GM23338 (cell line): ENCODE results near the gene DIP2B. TPM values are rescaled to one million over a fixed set of nuclear protein-coding genes. Genes with fewer than 3 reads are reported as not detected.

Experiments
- ATAC-seq: fragments of 200-7000 bp; cut with Tn5 transposase; 3 replicates; pipeline ENCODE4 v1.9.1; 2020
- DNase-seq: peaks from one replicate; pipeline ENCODE4 v3.0.0-alpha.2; 2015; ENCODE audit warnings: low spot score
- H2AFZ ChIP-seq: fragments of 200-600 bp; sonication (generic); 2 replicates; pipeline ENCODE4 v1.8.0; 2016; ENCODE audit warnings: antibody characterized with exemption, mild to moderate bottlenecking, moderate library complexity
- H3F3A ChIP-seq: fragments of 200-600 bp; sonication (generic); replicated peaks from 2 replicates; pipeline ENCODE4 v1.8.0; 2017; ENCODE audit warnings: antibody characterized with exemption, mixed run types, low read depth
- H3K27ac ChIP-seq: fragments of 200-600 bp; sonication (generic); 2 replicates; pipeline ENCODE4 v1.6.1; 2016; ENCODE audit warnings: low read depth
- H3K27me3 ChIP-seq: fragments of 200-600 bp; sonication (generic); 2 replicates; pipeline ENCODE4 v1.8.0; 2016; ENCODE audit warnings: mild to moderate bottlenecking, mixed run types, moderate library complexity; ENCODE audit not compliant: insufficient read depth
- H3K36me3 ChIP-seq: fragments of 200-600 bp; sonication (generic); 2 replicates; pipeline ENCODE4 v1.8.0; 2016; ENCODE audit warnings: mild to moderate bottlenecking; ENCODE audit not compliant: insufficient read depth
- H3K4me1 ChIP-seq: fragments of 200-600 bp; sonication (generic); 2 replicates; pipeline ENCODE4 v1.8.0; 2016; ENCODE audit warnings: mild to moderate bottlenecking, moderate library complexity; ENCODE audit not compliant: insufficient read depth
- H3K4me2 ChIP-seq: fragments of 200-600 bp; sonication (generic); 2 replicates; pipeline ENCODE4 v1.7.1; 2017; ENCODE audit warnings: mixed run types
- H3K4me3 ChIP-seq: fragments of 200-600 bp; sonication (generic); 2 replicates; pipeline ENCODE4 v1.6.1; 2016; ENCODE audit warnings: mixed run types
- H3K79me2 ChIP-seq: fragments of 200-600 bp; sonication (generic); replicated peaks from 2 replicates; pipeline ENCODE4 v1.8.0; 2017; ENCODE audit warnings: mild to moderate bottlenecking; ENCODE audit not compliant: insufficient read depth
- H3K9me2 ChIP-seq: fragments of 200-600 bp; sonication (generic); 2 replicates; pipeline ENCODE4 v1.8.0; 2017; ENCODE audit not compliant: insufficient read depth
- H4K20me1 ChIP-seq: fragments of 200-600 bp; sonication (generic); replicated peaks from 2 replicates; pipeline ENCODE4 v1.8.0; 2017; ENCODE audit warnings: mild to moderate bottlenecking; ENCODE audit not compliant: insufficient read depth
- H3K27ac Mint-ChIP-seq: 2 replicates; pipeline ENCODE4 v1.8.0; 2020; ENCODE audit warnings: inconsistent platforms, mild to moderate bottlenecking, moderate library complexity, mixed read lengths
- H3K27me3 Mint-ChIP-seq: 3 replicates; pipeline ENCODE4 v1.8.0; 2022; ENCODE audit warnings: low read depth, mild to moderate bottlenecking, moderate library complexity, mixed read lengths, inconsistent platforms; ENCODE audit not compliant: insufficient read depth, poor library complexity
- H3K36me3 Mint-ChIP-seq: 3 replicates; pipeline ENCODE4 v1.8.0; 2021; ENCODE audit warnings: low read depth, mild to moderate bottlenecking, inconsistent platforms, moderate library complexity, mixed read lengths
- H3K4me1 Mint-ChIP-seq: 3 replicates; pipeline ENCODE4 v1.8.0; 2020; ENCODE audit warnings: mild to moderate bottlenecking, inconsistent platforms, mixed read lengths
- H3K4me3 Mint-ChIP-seq: 3 replicates; pipeline ENCODE4 v1.8.0; 2021; ENCODE audit warnings: moderate library complexity, mild to moderate bottlenecking, inconsistent platforms, mixed read lengths
- H3K9me3 Mint-ChIP-seq: 3 replicates; pipeline ENCODE4 v1.8.0; 2020; ENCODE audit warnings: moderate library complexity, mild to moderate bottlenecking, inconsistent platforms, mixed read lengths
- CREB1 ChIP-seq: fragments of 250-450 bp; sonication (Bioruptor Pico); IDR thresholded peaks from 2 replicates; pipeline ENCODE4 v1.5.0; 2020; ENCODE audit warnings: low read depth, mild to moderate bottlenecking, moderate library complexity
- ETS1 ChIP-seq: IDR thresholded peaks from 2 replicates; pipeline ENCODE4 v1.6.1; 2016; ENCODE audit warnings: antibody characterized with exemption
- EZH2 ChIP-seq: fragments of 200-600 bp; sonication (generic); IDR thresholded peaks from one replicate; pipeline ENCODE4 v1.8.0; 2017; ENCODE audit warnings: antibody characterized with exemption, mild to moderate bottlenecking, low read depth; ENCODE audit not compliant: unreplicated experiment
- EZH2phosphoT487 ChIP-seq: fragments of 200-600 bp; sonication (generic); IDR thresholded peaks from one replicate; pipeline ENCODE4 v1.8.1; 2018; ENCODE audit warnings: antibody characterized with exemption; ENCODE audit not compliant: unreplicated experiment
- NANOG ChIP-seq: IDR thresholded peaks from 2 replicates; pipeline ENCODE4 v1.6.1; 2016; ENCODE audit warnings: antibody characterized with exemption, borderline replicate concordance
- POLR2AphosphoS5 ChIP-seq: IDR thresholded peaks from 2 replicates; pipeline ENCODE4 v1.6.1; 2016; ENCODE audit warnings: antibody characterized with exemption, low read depth
- ZNF114 ChIP-seq: fragments of 250-450 bp; sonication (Bioruptor Pico); IDR thresholded peaks from 2 replicates; pipeline ENCODE4 v1.5.0; 2020; ENCODE audit warnings: mild to moderate bottlenecking, moderate library complexity
- ZNF331 ChIP-seq: fragments of 250-450 bp; sonication (Bioruptor Pico); IDR thresholded peaks from 2 replicates; pipeline ENCODE4 v1.5.0; 2020; ENCODE audit warnings: low read depth, mild to moderate bottlenecking, moderate library complexity
- polyA plus RNA-seq: library from polyadenylated mRNA; unstranded; fragments of >200 nt; fragmentation: Nextera tagmentation; extraction: Ambion mirVana; gene quantifications from 2 replicates; pipeline ENCODE4 v1.2.1, GENCODE V29; 2016
- total RNA-seq: library from RNA; depleted of rRNA; stranded (reverse); fragments of >200 nt; shearing (Covaris generic); gene quantifications from 2 replicates; pipeline ENCODE4 v1.2.3, GENCODE V29; 2014
- TF ChIP-seq, protein P1 (sequence below): fragments of 250-450 bp; sonication (Bioruptor Pico); IDR thresholded peaks from 2 replicates; pipeline ENCODE4 v1.5.0; 2020; ENCODE audit warnings: mild to moderate bottlenecking, moderate library complexity

DIP2B gene
- total and polyA plus RNA-seq, 2 experiments from 2014 or later: 8.0 to 36.4 TPM

GRCh38 chr12:50771409-50771808, 266.6 kb downstream of the DIP2B start:
- Mint-ChIP-seq H3K27ac (no peak overlapping the region), H3K36me3 (peaks cover 46% of the 10 kb centered on the region), H3K9me3 (no peaks in the 10 kb centered on the region), H3K4me1 (peaks cover 4% of the 10 kb centered on the region; the same call in 1 of the 3 replicates), H3K4me3 (no peak overlapping the region), H3K27me3 (no peaks in the 10 kb centered on the region)
- DNase-seq: no peak
- Histone ChIP-seq H3K4me3 (no peak overlapping the region), H3K9me2 (no peaks in the 10 kb centered on the region), H3F3A (no peaks in the 10 kb centered on the region), H3K79me2 (peaks cover 100% of the 10 kb centered on the region), H3K36me3 (no peaks in the 10 kb centered on the region), H4K20me1 (0 out of 2 replicates have a peak, but pooled peaks cover 14% of the 10 kb centered on the region), H3K27ac (no peak overlapping the region), H2AFZ (no peak overlapping the region), H3K27me3 (no peaks in the 10 kb centered on the region), H3K4me1 (no peaks in the 10 kb centered on the region), H3K4me2 (no peak overlapping the region)
- ATAC-seq: no peak
- TF ChIP-seq ETS1 (no peak), EZH2phosphoT487 (no peak)
- TF ChIP-seq, protein P1, sequence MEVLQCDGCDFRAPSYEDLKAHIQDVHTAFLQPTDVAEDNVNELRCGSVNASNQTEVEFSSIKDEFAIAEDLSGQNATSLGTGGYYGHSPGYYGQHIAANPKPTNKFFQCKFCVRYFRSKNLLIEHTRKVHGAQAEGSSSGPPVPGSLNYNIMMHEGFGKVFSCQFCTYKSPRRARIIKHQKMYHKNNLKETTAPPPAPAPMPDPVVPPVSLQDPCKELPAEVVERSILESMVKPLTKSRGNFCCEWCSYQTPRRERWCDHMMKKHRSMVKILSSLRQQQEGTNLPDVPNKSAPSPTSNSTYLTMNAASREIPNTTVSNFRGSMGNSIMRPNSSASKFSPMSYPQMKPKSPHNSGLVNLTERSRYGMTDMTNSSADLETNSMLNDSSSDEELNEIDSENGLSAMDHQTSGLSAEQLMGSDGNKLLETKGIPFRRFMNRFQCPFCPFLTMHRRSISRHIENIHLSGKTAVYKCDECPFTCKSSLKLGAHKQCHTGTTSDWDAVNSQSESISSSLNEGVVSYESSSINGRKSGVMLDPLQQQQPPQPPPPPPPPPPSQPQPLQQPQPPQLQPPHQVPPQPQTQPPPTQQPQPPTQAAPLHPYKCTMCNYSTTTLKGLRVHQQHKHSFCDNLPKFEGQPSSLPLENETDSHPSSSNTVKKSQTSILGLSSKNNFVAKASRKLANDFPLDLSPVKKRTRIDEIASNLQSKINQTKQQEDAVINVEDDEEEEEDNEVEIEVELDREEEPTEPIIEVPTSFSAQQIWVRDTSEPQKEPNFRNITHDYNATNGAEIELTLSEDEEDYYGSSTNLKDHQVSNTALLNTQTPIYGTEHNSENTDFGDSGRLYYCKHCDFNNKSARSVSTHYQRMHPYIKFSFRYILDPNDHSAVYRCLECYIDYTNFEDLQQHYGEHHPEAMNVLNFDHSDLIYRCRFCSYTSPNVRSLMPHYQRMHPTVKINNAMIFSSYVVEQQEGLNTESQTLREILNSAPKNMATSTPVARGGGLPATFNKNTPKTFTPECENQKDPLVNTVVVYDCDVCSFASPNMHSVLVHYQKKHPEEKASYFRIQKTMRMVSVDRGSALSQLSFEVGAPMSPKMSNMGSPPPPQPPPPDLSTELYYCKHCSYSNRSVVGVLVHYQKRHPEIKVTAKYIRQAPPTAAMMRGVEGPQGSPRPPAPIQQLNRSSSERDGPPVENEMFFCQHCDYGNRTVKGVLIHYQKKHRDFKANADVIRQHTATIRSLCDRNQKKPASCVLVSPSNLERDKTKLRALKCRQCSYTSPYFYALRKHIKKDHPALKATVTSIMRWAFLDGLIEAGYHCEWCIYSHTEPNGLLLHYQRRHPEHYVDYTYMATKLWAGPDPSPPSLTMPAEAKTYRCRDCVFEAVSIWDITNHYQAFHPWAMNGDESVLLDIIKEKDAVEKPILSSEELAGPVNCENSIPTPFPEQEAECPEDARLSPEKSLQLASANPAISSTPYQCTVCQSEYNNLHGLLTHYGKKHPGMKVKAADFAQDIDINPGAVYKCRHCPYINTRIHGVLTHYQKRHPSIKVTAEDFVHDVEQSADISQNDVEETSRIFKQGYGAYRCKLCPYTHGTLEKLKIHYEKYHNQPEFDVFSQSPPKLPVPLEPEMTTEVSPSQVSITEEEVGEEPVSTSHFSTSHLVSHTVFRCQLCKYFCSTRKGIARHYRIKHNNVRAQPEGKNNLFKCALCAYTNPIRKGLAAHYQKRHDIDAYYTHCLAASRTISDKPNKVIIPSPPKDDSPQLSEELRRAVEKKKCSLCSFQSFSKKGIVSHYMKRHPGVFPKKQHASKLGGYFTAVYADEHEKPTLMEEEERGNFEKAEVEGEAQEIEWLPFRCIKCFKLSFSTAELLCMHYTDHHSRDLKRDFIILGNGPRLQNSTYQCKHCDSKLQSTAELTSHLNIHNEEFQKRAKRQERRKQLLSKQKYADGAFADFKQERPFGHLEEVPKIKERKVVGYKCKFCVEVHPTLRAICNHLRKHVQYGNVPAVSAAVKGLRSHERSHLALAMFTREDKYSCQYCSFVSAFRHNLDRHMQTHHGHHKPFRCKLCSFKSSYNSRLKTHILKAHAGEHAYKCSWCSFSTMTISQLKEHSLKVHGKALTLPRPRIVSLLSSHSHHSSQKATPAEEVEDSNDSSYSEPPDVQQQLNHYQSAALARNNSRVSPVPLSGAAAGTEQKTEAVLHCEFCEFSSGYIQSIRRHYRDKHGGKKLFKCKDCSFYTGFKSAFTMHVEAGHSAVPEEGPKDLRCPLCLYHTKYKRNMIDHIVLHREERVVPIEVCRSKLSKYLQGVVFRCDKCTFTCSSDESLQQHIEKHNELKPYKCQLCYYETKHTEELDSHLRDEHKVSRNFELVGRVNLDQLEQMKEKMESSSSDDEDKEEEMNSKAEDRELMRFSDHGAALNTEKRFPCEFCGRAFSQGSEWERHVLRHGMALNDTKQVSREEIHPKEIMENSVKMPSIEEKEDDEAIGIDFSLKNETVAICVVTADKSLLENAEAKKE (CRISPR knock-in tag): no peak

DNA sequence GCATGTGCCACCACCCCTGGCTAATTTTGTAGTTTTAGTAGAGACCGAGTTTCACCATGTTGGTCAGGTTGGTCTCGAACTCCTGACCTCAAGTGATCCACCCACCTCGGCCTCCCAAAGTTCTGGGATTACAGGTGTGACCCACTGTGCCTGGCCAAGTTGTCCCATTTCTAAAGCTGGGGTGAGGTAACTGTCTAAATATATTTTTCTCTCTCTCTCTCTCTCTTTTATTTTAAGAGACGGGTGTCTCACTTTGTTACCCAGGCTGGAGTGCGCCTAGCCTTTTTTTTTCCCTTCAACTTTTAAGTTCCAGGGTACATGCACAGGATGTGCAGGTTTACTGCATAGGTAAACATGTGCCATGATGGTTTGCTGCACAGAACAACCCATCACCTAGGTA, 267.7 kb downstream of the DIP2B start:
- Histone ChIP-seq H3F3A (no peaks in the 10 kb centered on the region), H3K4me3 (no peak overlapping the region), H3K79me2 (peaks cover 100% of the 10 kb centered on the region), H3K36me3 (no peaks in the 10 kb centered on the region), H3K4me1 (no peaks in the 10 kb centered on the region), H3K9me2 (no peaks in the 10 kb centered on the region), H3K4me2 (no peak overlapping the region), H2AFZ (no peak overlapping the region), H3K27ac (no peak overlapping the region), H3K27me3 (no peaks in the 10 kb centered on the region), H4K20me1 (peaks cover 19% of the 10 kb centered on the region; the same call in 1 of the 2 replicates)
- no peaks in the 10 kb centered on the region for H3K27me3 Mint-ChIP-seq
- DNase-seq (no peak), ATAC-seq (no peak)
- H3K4me1 Mint-ChIP-seq: no peaks in the 10 kb centered on the region
- no peaks in the 10 kb centered on the region for H3K9me3 Mint-ChIP-seq
- no peak overlapping the region for H3K4me3 Mint-ChIP-seq
- peaks cover 46% of the 10 kb centered on the region for H3K36me3 Mint-ChIP-seq
- H3K27ac Mint-ChIP-seq: no peak overlapping the region
- TF ChIP-seq POLR2AphosphoS5: no peak
- TF ChIP-seq EZH2: no peak
- TF ChIP-seq ZNF331: no peak
- no peak for TF ChIP-seq NANOG
- TF ChIP-seq CREB1 (CRISPR knock-in tag): no peak
- no peak for TF ChIP-seq ZNF114
